GM21825 (cell line): ENCODE results near the gene CD93.

Experiments used
- ATAC-seq: cut with Tn5 transposase; IDR thresholded peaks from one replicate; pipeline ENCODE4 v1.9.1; 2021; ENCODE audit warnings: mild to moderate bottlenecking, moderate library complexity; ENCODE audit not compliant: unreplicated experiment

The CD93 gene

DNA sequence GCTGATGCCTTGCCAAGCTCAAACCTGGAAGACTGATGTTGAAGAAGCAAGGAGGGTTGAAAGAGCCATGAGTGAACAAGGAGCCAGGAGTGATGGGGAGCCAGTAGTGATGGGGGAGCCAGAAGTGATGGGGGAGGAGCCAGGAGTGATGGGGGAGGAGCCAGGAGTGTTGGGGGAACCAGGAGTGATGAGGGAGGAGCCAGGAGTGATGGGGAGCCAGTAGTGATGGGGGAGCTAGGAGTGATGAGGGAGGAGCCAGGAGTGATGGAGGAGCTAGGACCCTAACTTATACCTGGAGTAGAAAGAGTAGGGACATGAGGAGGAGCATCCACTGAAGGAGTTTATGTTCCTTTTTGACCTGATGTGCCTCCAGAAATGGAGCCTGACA, 14.6 kb upstream of the CD93 start:
- ATAC-seq = no peak

- no peak for ATAC-seq
These were observed 13.9 kb upstream of the CD93 start for GRCh38 chr20:23099791-23100719.

DNA sequence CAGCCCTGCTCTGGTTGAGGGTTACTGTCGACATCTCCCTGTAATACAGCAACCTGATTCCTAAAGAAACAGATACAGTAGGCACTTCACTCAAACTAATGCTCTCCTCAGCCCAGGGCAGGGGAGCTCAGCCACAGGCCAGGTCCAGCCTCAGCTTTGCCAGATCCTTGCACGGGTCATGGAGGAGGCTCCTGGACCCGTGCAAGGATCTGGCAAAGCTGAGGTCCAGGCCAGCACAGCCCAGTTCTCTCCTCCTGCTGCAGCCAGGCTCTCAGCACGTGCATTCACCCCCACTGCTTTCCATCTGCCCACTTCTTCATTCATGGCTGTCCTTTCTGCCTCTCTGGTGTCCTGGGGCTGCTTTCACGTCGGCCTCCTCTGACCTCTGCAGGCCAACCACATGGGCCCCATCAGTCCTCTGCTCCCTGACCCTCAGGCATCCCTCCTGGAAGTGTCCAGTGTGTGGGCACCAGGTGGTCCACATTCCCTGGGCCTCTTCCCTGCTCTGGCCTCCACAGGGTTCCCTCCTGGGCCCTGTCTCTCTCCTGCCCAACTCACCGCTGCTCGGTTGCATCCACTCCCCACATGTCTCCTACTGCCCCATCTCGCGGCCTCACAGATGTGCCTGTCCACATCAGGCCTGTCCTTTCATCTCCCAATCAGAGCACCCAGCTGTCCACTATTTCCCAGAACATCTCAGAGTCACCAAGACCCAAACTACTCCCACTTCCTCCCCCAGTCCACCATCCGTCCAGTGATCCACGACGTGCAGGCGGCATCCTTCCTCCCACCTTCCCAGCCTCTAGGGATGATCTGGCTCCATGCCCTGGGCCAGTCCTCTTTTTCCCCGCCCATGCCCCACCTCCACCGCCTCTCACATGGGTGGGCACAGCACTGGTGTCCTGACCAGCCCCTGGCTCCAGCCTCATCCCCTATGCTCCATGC, 11.8 kb upstream of the CD93 start:
- no peak for ATAC-seq

DNA sequence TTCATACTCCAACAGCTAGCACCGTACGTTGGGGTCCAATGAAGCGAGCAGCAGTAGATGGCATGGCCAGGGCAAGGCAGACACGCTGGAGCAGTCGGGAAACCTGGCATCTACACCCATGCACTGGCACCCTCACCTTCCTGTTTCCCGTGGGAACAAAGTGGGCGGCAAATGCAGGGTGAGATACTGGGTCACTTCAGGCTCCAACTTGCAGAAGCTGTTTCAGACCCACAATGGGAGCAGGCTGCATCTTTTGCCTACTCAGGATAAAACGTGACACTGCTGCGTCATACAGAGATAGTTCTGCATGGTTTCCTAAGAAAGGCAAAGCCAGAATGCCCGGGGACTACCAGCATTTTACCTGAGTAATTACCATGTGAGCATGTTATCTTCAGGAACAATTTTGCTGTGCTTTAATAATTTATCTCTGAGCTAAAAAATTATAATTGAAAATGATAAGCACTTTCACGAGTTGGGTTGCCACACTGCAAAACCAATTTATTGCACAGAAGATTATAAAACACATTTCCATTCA, 10.9 kb upstream of the CD93 start:
- ATAC-seq = no peak

DNA sequence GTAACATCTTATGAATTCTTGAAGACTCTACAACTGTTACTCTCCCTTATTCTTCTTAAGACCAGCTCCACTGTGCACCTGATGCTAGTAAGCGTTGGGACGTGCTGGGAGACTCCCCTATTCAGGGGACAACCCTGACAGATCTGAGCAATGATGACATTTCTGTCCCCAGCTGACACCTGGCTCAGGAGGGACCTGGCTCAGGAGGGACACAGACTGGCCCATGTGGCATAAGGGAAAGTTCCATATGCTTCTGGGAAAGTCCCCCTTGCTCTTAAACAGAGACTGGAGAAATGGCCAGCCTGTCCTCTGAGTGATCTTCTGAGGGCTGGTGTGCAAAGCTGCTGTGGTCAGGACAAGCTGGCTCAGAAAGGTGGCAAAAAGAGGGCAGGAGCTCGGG, 10.0 kb upstream of the CD93 start:
- no peak for ATAC-seq

DNA sequence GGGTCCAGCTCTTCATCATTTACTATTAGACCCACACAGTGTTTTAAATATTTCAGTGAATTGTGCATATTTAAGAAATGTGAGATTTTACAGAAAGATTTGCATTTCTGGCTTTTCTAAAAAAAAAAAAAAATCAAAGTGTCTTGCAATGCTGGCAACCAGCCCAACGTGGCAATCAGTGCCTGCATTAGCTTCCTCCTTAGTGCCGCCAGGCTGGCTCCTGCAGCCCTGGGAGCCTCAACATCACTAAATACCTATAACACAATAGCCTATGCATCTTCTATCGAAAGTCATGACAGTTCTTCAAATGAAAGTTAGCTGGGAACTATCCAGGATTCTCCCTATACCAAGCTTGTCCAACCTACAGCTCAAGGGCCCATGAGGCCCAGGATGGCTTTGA, 9.4 kb upstream of the CD93 start:
- no peak for ATAC-seq

GRCh38 chr20:23094927-23095326, 8.8 kb upstream of the CD93 start:
- ATAC-seq = no peak

DNA sequence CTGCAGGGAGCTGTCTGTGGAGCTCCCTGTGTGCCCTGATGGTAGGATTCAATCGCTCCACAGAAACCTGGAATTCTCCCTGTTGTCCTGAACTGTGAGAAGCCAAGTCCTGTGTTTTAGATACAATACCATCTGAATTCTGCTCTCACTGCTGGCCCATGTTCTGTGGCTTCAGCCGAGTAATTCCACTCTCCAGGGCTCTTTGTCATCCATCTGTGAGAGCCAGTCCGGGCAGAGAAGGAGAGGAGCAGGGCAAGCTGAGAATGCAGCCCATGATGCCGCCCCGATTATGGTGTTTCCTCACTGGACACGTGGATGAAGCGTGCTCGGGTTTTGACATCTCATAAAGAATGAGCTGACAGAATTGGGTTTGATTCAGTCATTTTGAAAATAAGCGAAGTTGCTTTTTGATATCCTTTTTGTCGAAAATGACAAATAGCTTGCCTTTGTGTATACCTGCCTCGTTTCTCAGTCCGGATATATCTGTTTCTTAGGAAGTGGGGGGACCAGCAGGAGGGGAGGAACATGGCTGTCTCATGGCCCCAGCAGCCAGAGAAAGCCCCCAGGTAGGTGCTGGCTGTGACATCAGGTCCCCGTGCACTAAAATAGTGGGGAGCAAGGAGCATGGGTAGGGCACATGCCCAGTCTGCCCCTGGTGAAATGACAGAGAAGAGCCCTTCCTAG, 8.2 kb upstream of the CD93 start:
- ATAC-seq = no peak

DNA sequence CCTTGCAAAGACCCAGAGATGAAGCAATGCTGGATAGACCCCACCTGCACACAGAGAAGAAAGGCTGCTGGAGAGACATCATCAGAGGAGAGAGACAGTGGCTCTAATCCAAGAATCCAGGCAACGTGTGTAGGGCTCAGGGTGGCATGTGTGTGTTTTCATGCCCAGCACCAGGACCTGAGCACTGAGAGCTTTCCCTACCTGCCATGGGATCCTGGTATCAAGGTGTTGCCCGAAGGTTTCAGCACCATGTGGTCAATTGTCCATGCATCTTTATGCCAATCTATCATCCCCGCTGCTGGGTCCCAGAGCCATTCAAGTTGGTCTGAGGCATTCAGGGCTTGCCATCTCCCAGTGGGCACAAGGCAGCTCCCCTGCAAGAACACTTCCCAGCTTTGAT, 7.5 kb upstream of the CD93 start:
- ATAC-seq = no peak

DNA sequence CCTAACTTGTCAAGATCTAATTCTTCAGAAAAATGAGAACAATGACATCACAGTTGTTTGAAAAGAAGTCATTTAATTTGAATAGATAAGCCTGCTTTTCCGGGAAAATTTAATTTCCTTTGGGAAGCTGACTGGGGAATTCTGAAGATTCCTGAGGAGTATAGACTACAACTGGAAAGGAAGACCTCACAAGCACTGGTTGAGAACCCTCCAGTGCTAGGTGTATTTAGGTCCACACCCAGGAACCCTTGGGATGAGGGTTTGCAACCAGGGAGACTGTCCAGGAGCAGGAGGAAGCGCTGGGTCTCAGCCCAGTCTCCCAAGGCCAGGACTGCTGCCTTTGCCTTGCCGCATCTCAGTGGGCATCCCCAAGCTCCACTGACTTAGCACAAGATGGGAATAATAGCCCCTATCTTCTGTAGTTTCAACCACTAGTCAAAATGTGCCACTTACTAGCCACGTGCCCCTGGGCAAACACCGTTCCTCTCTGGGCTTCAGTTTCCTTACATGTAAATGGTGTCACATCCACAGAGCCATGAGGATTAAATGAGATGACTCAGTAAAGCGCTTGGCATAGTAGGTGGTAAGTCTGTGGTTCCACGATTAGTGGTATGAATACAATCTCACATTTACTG, 6.9 kb upstream of the CD93 start:
- no peak for ATAC-seq

DNA sequence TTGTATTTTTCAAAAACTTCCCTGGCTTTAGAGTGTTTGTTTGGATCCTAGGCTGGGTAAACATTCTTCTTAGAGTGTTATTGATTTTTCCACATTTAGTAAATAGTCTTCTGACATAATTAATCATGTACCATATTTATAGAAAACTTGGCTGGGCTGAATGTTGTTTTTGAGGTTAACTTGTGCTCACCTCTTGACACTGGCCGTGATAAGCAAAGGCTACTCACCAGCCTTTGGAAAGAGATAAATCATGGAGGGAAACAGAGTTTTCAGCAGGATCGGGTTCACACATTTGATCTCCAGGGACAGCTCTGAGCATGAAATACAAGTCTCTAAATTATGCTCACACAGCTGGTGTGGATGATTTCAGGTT, 6.2 kb upstream of the CD93 start:
- ATAC-seq = no peak

DNA sequence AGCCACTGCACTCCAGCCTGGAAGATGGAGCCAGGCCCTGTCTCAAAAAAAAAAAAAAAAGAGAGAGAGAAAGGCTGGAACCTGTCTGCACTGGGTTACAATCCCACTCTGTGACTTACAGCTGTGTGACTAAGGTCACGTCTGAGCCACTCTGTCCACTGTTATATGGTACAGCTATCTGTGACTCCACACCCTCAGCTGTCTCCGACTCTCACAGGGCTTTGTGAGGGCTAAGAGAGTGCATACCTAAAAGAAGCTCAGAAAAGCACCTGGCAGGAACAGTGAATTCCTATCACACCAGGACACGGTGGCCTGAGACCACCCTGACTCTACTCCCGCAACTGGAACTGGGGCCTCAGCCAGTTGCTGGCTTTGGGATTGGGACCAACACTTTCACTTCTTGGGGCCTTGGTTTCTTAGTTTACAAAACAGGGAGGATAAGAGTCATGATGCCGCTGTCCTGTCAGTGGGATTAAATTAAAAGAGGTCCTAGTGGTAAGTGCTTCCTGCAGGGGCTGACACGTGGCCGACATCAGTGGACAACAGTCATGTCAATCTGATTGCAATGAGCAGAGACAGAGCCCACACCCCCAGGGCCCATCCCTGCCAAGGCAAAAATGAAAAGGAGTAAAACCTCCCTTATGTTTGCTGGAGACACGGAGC, 5.7 kb upstream of the CD93 start:
- no peak for ATAC-seq

DNA sequence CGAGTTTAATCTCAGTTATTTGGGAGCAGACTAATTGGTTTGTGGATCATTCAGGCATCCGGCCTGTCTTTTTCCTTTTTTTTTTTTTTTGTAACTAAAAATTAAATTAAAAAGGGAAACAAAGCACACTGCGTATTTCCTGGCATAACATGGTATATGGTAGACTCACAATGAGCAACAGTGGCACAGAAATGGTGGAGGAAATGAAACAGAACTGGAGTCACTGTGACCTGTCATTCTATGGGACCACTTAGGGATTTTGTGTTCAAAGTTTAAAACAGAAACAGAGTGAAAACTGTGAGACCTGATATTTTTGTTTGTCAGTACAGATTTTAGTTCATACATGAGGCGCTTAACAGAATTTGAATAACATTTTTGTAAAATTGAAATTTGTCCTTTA, 4.8 kb upstream of the CD93 start:
- ATAC-seq = no peak

DNA sequence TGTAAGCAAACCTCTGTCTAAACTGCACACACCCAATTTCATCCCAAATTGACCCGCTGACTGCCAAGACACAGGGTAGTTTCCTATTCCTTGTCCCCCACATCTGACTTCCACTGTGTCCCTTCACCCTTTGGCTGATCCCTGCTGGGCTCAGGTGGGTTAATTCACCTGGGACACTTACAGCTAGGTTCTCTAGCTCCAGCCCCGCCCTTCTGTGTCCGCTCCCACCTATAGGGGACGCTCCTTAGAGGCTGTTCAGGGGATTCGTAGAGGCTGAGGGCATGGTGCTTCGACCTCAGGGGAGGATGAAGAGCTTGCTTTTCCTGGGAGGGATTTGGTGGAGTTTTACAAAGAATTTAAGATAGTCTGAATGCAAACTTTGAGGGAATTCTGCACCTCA, 4.0 kb upstream of the CD93 start:
- no peak for ATAC-seq

GRCh38 chr20:23088866-23089265, 2.7 kb upstream of the CD93 start:
- no peak for ATAC-seq

DNA sequence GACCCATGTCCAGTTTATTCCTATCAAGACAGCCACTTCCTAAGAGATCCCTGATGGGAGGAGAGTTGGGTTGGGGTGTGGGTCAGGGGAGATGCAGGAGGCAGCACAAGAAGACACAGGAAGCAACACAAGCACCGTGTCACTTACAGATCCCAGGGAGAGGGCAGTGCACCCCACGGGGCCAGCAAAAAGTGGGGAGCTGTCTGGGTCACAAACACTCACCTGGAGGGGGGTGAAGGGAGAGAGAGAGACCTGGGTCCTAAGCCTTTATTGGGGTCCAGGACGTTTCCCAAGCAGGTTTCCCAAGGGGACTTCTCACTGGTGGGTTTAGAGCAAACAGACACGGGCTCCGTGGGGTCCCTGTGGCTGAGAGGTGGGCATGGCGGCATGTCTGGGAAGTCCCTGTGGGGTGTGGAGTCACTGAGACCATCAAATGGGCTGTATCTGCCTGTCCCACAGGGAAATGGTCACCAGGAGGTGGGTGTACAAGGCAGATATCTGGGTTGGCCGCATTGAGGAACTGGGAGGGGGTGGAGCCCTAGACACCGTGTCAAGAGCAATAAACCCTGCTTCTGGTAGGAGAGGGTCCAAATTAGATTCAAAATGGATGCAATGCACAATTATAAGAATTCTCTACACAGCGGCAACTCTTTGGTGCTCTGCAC, 1.6 kb upstream of the CD93 start:
- ATAC-seq = no peak

DNA sequence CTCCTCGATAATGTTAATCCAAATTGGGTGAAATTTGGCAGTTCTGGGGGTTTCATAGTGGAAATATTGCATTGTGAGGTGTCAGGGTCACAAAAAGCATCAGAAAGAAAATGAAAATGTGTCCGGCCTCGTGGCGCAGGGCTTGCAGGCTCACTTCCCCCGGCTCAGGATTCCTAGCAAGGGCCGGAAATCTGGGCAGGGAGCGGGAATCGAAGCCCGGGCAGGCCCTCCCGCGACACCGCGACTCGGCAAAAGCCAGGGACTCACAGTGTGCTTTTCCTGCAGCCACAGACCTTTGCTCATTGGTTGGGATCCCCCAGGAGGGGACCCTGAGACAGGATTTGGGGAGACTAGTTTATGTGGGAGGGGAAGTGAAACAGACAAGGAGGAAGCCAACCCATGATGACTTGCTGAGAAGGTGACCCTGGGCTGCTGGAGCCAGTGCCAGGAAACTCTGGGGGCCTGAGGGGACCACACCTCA, 847 bp upstream of the CD93 start:
- ATAC-seq = no peak

DNA sequence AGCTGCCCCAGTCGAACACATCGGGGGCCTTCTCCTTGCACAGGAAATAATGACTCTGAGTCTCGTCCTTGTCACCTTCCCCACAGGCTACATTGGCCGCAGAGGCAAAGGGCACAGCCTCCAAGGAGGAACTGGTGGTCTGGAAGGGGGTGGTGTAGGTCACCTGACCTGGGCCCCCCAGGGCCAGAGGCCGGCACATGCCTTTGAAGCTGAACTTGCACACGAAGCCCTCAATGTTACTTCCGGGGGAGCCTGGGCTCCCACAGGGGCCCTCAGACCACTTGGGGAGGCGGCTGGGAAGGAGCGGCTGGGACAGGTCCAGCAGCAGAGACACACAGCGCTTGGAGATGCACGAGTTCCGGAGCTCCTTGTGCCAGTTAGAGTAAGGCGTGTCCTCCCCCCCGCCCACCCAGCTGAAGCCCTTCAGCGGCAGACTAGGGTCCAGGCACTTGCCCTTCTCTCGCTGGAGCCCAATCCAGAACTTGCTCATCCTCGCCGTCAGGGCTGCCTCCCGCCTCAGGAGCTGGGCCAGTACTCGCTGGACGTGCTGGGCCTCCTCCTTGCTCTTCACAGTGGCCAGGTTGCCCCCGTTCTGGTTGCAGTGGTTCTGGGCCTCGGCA, 578 bp downstream of the CD93 start:
- ATAC-seq = no peak

GRCh38 chr20:23084845-23085365, 1.2 kb downstream of the CD93 start:
- ATAC-seq = no peak
